NCI-H1092 treated with DMSO at 0.1 percent for 48 hours (cell line): ENCODE data around the gene TIMELESS.
"Not testable (repeated sequence)": the region's sequence is repeated elsewhere in the genome, so short reads cannot be mapped to it uniquely, and the experiment has no call there.

ENCODE experiments used
- DNase-seq: peaks from one replicate; lab custom pipeline; 2025; lab: John Stamatoyannopoulos, UW

TIMELESS gene, protein sequence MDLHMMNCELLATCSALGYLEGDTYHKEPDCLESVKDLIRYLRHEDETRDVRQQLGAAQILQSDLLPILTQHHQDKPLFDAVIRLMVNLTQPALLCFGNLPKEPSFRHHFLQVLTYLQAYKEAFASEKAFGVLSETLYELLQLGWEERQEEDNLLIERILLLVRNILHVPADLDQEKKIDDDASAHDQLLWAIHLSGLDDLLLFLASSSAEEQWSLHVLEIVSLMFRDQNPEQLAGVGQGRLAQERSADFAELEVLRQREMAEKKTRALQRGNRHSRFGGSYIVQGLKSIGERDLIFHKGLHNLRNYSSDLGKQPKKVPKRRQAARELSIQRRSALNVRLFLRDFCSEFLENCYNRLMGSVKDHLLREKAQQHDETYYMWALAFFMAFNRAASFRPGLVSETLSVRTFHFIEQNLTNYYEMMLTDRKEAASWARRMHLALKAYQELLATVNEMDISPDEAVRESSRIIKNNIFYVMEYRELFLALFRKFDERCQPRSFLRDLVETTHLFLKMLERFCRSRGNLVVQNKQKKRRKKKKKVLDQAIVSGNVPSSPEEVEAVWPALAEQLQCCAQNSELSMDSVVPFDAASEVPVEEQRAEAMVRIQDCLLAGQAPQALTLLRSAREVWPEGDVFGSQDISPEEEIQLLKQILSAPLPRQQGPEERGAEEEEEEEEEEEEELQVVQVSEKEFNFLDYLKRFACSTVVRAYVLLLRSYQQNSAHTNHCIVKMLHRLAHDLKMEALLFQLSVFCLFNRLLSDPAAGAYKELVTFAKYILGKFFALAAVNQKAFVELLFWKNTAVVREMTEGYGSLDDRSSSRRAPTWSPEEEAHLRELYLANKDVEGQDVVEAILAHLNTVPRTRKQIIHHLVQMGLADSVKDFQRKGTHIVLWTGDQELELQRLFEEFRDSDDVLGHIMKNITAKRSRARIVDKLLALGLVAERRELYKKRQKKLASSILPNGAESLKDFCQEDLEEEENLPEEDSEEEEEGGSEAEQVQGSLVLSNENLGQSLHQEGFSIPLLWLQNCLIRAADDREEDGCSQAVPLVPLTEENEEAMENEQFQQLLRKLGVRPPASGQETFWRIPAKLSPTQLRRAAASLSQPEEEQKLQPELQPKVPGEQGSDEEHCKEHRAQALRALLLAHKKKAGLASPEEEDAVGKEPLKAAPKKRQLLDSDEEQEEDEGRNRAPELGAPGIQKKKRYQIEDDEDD

DNA sequence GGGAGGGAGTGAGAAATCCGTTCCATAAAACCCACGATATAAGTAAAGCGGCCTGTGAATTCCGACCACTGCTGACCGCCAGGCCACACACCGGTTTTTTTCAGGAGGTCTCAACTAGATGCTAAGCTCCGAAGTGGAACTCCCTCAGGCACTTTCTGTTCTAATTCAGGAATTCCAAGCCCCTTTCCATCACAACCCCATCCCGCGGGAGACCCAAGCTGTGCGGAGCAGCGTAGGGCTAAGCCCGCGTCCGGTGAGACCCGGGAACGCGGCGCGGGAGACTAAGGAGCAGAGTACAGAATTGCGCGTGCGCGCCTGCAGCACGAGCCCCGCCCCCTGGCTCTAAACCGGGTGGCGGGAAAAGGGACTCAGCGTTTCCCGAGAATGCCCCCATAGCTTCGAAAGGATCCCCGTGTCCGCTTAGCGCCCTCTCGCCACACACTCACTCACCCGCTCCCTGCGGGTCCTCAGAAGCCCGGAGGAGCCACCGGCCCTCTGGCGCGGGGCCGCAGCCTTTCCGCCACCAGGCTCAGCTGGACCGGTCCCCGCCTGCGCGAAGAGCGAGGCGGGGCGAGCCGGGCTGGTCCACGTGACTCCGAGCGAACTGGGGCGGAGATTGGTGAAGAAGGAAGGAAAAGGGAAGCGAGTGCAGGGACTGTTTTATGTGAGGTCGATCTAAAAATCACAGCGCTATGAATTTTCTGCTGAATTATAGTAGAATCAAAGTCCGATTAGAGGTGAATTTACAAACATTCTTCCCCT lies at the start of gene TIMELESS:
Gene TIMELESS (minus strand): TSS at position 567 of the 762 bp plus-strand sequence. CDS start 15,256 bp downstream, outside the sequence.
- DNase-seq: peak; percentile 89

DNA sequence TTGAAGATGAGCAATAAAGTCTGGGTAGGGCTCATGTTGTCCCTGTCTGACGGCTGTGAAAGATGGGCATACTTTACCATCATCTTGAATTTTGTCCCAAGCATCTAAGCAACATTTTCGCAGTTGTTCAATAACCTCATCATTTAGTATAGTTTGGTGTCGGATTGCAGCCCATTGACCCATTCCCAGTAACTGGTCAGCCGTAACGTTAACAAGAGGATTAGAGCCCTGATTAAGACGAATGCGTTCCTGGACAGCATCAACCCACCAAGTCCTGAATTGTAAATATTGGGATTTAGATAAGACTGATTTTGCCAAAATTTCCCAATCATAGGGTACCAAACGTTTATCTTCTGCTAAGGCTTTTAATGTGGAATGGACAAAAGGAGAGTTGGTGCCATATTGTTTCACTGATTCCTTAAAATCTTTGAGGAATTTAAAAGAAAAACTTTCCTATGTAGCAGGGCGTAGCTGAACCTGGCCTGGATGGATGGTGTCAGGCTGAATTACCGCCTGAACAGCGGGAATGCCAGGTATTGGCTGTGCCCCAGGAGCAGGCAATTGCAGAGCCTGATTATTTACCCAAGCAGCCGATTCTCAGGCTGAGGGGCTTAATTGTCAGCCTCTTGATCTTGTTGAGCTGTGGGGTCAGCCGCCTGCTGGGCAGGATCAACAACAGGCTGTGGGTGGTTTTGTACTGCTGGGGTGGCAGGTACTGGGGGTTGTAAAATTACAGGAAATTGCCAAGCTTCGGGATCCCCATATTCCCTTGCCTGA lies 49.1 kb upstream of the TIMELESS start:
- peak; percentile 59 for DNase-seq

DNA sequence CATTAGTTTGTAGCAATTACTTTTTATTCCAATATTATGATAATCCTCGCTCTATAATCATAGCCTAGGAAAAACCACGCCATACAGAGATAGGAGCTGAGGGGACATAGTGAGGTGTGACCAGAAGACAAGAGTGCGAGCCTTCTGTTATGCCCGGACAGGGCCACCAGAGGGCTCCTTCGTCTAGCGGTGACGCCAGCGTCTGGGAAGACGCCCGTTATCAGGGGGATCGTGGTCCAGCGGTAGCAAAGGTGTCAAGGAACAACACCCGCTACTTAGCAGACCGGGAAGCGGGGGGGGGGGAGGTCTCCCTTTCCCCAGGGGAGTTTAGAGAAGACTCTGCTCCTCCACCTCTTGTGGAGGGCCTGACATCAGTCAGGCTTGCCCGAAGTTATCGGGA lies 47.5 kb upstream of the TIMELESS start:
- DNase-seq: not testable (repeated sequence)

DNA sequence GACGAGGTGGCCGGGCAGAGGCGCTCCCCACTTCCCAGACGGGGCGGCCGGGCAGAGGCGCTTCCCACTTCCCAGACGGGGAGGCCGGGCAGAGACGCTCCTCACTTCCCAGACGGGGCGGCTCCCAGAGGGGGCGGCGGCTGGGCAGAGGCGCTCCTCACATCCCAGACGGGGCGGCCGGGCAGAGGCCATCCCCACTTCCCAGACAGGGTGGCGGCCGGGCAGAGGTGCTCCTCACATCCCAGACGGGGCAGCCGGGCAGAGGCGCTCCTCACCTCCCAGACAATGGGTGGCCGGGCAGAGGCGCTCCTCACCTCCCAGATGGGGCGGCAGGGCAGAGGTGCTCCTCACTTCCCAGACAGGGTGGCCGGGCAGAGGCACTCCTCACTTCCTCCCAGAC lies 45.3 kb upstream of the TIMELESS start:
- DNase-seq: not testable (repeated sequence)

DNA sequence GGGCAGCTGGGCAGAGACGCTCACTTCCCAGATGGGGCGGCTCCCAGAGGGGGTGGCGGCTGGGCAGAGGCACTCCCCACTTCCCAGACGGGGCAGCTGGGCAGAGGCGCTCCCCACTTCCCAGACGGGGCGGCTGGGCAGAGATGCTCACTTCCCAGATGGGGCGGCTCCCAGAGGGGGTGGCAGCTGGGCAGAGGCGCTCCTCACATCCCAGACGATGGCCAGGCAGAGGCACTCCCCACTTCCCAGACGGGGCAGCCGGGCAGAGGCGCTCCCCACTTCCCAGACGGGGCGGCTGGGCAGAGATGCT lies 44.8 kb upstream of the TIMELESS start:
- not testable (repeated sequence) for DNase-seq

DNA sequence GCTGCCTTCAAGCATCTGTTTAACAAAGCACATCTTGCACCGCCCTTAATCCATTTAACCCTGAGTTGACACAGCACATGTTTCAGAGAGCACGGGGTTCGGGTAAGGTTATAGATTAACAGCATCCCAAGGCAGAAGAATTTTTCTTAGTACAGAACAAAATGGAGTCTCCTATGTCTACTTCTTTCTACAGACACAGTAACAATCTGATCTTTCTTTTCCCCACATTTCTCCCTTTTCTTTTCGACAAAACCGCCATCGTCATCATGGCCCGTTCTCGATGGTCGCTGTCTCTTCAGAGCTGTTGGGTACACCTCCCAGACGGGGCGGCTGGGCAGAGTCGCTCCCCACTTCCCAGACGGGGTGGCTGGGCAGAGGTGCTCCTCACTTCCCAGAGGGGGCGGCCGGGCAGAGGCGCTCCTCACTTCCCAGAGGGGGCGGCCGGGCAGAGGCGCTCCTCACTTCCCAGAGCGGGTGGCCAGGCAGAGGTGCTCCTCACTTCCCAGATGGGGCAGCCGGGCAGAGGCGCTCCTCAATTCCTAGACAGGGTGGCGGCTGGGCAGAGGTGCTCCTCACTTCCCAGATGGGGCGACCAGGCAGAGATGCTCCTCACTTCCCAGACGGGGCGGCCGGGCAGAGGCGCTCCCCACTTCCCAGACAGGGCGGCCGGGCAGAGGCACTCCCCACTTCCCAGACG lies 44.3 kb upstream of the TIMELESS start:
- DNase-seq: not testable (repeated sequence)

DNA sequence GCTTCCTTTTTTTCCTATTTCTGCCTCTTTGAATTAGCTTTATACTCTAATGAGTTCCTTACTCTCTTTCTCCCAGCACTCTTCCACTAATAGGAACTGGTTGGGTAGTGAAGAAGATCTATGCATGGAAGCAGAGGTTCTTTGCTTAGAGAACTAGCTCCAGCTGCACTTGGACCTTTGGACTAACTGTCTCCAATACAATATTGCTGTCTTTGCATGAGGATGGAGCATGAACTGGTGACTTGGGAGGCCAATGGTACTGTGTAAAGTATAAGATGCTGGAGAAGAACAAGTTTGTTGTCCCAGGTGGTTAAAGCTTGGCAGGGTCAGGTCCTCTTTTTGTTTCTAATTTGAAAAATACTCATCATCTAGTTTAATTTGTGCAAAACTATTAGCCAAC lies 41.1 kb upstream of the TIMELESS start:
- DNase-seq: no peak

DNA sequence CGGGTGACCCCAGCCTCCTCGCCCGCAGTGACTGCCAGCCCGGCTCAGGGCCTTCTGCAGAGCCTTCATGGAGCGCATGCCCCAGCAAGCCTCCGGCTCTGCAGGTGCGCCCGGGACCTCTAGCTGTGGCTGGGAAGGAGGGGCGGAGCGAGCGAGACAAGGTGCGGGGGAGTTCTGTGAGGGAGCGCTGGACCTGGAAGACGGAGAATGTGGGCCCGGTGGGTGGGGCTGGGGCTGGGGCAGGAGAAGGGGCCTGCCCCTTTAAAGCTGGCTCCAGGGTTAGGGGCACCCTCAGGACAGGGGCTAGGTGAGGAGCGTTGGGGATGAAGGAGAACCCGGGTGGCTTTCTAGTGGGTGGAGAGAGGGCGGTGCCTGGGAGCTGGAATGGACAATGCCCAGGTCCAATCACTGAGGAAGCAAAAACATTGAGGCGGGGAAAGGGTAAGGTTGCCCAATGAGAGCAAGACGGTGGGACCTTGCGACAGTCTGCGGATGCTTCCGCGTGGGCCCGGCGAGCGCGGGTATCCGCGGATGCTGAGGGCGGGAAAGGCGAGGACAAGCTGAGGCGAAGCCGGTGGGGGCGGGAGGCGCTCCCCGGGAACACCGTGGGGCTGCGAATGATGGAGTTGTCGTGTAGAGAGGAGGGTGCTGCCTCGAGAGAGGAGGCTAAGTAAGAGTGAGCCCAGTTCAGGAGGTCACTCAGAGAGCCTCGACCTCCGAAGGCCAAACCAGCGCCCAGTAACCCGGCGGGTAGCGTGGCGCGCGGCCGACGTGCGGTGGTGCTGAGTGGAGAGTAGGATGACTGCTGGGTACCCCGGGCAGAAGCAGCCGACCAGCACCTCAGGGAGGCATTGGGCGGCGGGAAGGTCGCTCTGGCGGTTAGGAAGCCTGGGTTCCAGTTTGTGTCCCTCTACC lies 39.1 kb upstream of the TIMELESS start, which contains the start of gene GLS2:
Gene GLS2 (minus strand): TSS at position 121 of the 915 bp plus-strand sequence. CDS start 43 bp downstream, at position 78.
- peak; percentile 38 for DNase-seq

DNA sequence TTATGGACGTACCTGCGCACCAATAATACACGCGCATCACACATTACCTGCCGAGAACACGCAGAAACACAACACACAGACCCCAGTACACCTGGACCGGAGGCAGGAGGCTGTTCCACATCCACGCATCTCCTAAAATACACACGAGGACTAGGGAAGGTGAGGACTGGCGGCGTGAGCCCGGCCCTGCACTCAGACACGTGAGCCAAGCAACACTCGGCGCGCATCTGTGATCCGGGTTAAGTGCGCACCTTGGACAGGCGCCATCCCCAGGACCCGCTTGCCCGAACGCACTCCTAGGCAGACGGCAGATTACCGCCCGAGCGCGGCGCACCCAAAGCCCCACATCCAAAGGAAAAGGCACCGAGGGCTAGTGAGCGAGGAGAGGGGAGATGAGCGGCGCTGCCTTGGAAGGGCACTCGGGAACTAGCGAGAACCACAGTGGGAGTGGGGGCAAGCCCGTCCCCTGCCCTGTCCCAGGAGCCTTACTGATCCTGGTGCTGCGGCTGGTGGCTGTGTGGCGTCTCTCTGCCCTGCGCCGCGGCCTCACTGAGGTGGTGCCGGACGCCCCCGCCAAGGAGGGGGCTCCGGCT lies 38.3 kb upstream of the TIMELESS start:
- peak; percentile 30 for DNase-seq

DNA sequence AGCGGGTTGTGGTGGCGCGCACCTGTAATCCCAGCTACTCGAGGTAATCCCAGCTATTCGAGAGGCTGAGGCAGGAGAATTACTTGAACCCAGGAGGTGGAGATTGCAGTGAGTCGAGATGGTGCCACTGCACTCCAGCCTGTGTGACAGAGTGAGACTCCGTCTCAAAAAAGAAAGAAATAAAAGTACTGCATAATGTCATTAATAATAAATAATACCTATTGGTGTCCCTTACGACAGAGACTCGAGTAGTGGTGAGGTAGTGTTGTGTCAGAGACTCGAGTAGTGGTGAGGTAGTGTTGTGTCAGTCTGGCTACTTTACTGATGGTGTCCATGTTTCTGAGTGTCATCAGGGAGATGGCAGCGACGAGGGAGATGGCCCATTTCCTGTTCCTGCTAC lies 37.5 kb upstream of the TIMELESS start:
- no peak for DNase-seq

DNA sequence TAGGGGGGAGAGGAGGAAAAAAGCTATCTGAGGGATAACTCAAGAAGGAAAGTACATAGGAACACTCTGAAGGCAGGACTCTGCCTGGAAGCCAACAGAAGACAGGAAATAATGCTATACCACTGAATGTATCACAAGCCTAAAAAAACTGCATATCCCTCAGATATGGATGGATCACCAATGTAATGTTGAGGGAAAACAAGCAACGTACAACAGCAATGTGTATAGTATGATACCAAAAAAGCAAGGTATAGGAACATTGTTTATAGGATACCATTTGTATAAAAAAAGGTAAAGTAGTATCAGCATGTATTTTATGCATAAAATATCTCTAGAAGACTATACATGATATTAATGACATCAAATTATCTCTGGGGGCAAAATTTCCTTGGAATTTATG lies 35.3 kb upstream of the TIMELESS start:
- DNase-seq: no peak

DNA sequence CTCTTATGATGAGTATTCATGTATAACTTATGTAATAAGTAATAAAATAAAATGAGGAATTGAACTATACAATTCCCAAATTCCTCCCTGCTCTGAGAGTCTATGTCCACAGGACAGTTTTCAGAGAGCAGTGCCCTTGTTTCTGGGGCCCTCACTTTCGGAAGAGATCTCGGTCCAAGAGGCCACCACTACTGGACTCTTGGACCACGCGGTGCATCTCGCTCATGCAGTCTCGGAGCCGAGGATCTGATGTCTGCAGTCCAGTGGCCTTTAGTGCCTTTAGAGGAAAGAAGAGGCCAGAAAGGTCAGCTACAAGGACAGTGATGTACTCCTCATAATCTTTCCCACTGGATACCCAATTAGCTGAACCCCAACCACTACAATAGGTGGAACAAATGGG lies 30.4 kb upstream of the TIMELESS start:
- DNase-seq: no peak

DNA sequence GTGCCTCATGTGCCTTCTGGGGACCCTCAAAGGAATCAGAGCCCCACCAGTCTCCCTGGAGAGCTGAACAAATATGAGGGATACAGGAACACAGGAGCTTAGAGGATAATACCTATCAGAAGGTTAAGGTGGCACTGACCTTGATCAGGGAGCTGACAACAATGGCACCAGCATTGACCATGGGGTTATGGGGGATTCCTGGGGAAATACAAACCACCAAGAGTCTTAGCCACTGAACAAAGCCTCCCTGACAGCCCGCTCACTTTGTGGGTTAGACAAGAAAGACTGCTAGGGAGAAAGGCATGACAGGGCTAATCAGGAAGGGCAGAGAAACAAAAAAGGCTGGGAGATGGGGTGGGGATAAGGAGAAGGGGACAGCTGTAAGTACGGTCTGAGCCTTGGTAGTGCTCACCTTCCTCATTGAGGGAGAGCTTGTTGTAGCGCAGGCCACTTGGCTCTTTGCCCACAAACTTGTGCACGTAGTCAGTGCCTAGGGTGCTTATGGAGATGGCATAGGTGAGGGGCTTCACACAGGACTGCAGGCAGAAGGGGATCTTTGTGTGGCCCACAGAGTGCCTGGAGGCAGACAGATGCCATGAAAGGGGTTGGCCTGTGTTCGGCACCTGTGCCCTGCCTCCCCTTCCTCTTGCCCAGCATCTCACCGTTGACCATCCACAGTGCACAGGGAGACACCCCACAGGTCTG lies 28.4 kb upstream of the TIMELESS start:
- DNase-seq: no peak

DNA sequence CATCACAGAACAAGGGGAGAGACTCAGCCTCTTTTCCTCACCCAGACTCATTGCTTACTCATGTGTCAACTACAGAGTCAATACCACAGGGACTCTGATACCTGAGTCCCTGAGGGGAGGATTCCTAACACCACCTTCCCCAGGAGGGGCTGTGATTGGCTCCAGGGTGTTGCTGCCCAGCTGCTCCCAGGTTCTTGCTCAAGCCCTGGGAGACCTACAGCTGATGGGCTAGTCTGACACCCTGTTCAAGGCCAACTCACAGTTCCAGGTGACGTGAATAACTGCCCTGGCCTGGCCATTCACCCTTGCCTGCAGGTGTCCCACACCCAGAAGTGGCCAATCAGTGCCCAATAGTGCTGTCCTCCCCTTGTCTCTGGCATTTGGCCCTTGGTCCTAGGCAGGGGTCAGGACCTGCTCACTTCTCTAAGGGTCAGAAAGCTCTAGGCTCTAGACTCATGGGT lies 27.8 kb upstream of the TIMELESS start:
- no peak for DNase-seq

DNA sequence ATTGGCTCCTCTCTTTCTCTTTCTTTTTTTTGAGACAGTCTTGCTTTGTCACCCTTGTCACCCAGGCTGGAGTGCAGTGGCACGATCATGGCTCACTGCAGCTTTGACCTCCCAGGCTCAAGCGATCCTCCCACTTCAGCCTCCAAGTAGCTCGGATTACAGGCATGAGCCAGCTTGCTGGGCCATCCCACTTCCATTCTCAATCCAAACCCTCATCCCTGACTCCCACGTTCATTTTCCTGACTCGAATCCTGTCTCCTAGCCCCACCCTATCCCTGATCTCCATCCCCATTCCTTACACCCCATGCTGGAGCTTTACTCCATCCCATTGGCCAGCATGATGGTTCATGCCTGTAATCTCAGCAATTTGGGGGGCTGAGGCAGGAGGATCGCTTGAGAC lies 26.9 kb upstream of the TIMELESS start:
- no peak for DNase-seq

DNA sequence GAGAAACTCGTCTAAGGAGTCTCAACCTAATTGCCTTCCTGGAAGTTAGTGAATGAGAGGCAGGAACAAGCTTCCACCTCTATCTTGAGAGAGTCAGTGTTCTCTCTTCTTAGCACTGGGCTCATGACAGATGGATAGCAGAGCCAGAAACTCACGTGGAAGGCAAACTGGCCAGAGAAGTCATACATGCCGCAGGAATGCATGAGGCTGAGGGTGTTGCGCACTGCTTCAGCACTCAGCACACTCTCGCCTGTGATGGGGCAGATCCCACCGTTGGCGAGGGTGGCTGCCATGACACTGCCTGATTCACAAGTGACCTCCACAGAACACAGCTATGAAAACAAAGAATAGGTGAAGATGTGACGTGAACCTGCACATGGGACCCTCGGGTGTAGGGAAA lies 25.2 kb upstream of the TIMELESS start:
- no peak for DNase-seq

DNA sequence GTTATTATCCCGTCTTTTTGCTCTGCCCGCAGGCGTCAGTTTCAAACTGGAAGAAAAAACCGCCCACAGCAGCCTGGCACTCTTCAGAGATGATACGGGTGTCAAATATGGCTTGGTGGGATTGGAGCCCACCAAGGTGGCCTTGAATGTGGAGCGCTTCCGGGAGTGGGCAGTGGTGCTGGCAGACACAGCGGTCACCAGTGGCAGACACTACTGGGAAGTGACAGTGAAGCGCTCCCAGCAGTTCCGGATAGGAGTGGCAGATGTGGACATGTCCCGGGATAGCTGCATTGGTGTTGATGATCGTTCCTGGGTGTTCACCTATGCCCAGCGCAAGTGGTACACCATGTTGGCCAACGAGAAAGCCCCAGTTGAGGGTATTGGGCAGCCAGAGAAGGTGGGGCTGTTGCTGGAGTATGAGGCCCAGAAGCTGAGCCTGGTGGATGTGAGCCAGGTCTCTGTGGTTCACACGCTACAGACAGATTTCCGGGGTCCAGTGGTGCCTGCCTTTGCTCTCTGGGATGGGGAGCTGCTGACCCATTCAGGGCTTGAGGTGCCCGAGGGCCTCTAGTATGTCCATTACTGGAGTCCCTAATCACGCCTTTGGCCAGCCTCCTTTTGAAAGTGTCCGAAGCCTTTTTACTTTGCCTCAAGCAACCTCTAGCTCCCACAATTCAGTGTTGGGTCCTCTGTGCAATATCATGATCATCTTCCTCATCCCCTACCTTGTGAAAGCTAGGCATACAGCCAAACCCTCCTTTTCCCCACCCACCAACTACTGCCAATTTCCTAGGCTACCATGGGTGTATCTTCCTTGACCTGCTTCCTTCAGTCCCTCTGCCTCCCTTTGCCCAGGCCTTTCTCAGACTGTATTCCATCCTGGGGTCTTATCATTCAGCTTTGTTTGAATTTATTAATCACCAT lies 20.0 kb upstream of the TIMELESS start:
- DNase-seq: no peak
